ENCODE measurements around the gene CNGA1.

DNA sequence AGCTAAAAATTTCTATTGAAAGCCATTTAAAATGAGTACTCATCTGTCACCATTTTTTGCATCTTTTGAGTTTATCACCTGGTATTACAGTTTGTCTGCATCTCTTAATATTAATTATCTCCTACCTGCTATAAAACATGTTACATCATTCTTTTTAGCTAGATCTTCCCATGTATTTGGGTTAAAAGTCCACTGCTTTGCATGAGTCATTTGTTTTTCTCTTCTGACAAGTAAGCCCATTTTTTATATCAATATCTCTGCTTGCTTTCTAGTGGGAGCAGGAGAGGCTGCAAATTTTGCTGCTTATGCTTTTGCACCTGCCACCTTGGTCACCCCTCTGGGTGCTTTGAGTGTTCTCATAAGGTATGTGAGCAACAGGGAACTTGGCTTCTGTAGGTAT lies 16.2 kb upstream of the CNGA1 start:
- TF ChIP-seq, protein P1, sequence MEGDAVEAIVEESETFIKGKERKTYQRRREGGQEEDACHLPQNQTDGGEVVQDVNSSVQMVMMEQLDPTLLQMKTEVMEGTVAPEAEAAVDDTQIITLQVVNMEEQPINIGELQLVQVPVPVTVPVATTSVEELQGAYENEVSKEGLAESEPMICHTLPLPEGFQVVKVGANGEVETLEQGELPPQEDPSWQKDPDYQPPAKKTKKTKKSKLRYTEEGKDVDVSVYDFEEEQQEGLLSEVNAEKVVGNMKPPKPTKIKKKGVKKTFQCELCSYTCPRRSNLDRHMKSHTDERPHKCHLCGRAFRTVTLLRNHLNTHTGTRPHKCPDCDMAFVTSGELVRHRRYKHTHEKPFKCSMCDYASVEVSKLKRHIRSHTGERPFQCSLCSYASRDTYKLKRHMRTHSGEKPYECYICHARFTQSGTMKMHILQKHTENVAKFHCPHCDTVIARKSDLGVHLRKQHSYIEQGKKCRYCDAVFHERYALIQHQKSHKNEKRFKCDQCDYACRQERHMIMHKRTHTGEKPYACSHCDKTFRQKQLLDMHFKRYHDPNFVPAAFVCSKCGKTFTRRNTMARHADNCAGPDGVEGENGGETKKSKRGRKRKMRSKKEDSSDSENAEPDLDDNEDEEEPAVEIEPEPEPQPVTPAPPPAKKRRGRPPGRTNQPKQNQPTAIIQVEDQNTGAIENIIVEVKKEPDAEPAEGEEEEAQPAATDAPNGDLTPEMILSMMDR (IDR thresholded peaks at IDR 0.05): no peak
- no peak for TF ChIP-seq POLR2A (IDR thresholded peaks at IDR 0.05)

Data from esophagus squamous epithelium (tissue), 4 donors.